Muscle of leg (tissue), 11 donors: ENCODE results near the gene MEIS2. TPM values are rescaled to one million over a fixed set of nuclear protein-coding genes. Genes with fewer than 3 reads are reported as not detected.

ENCODE experiments used
- DNase-seq: peaks from one replicate; pipeline ENCODE4 v3.0.0; 2013
- H3K27ac ChIP-seq: one replicate; pipeline ENCODE4 v1.5.1; 2013; ENCODE audit warnings: mild to moderate bottlenecking, low read length, control low read depth
- H3K27me3 ChIP-seq: one replicate; pipeline ENCODE4 v1.6.1; 2013; ENCODE audit warnings: low read length; ENCODE audit not compliant: control insufficient read depth, insufficient read depth
- H3K36me3 ChIP-seq: one replicate; pipeline ENCODE4 v1.6.1; 2013; ENCODE audit warnings: low read length; ENCODE audit not compliant: control insufficient read depth, insufficient read depth
- H3K4me1 ChIP-seq: one replicate; pipeline ENCODE4 v1.6.1; 2013; ENCODE audit warnings: low read length; ENCODE audit not compliant: control insufficient read depth, insufficient read depth
- H3K4me3 ChIP-seq: one replicate; pipeline ENCODE4 v1.5.1; 2013; ENCODE audit warnings: low read length, control low read depth
- H3K9me3 ChIP-seq: replicated peaks from 2 replicates; pipeline ENCODE4 v1.6.1; 2013; ENCODE audit warnings: low read depth, low read length; ENCODE audit not compliant: control insufficient read depth
- WGBS: methylation state at CpG from one replicate; pipeline ENCODE4 v1.1.5; 2013; ENCODE audit warnings: missing lambda C conversion rate; ENCODE audit not compliant: insufficient coverage; 5-methylcytosine and 5-hydroxymethylcytosine counted together
- polyA plus RNA-seq, 8 donors: library from polyadenylated mRNA; unstranded; fragments of 120-200 nt; gene quantifications; one replicate each; pipeline versions ENCODE4 v1.2.1 to v1.2.3, GENCODE V29; 2013; ENCODE audit warnings: inconsistent platforms in 1 of 8, low replicate concordance in 1 of 8; ENCODE audit not compliant: insufficient read length in 8 of 8, insufficient read depth in 1 of 8
- total RNA-seq: library from RNA; stranded (reverse); fragments of 120-200 nt; gene quantifications from one replicate; pipeline ENCODE4 v1.2.4, GENCODE V29; 2013

MEIS2 gene
- total and polyA plus RNA-seq, 9 donors, result 3.8 to 13.9 (median 7.0) TPM

GRCh38 chr15:36904715-36905114 is 195.6 kb downstream of the MEIS2 start:
- WGBS, result no CpG with 5 or more reads among the region's 3 CpGs
- H3K4me3 ChIP-seq, result no peak overlapping the region
- H3K27me3 ChIP-seq, result no peaks in the 10 kb centered on the region
- no peaks in the 10 kb centered on the region for H3K36me3 ChIP-seq
- H3K4me1 ChIP-seq, result no peaks in the 10 kb centered on the region
- no peak overlapping the region for H3K27ac ChIP-seq
- no peak for DNase-seq
- no peaks in the 10 kb centered on the region for H3K9me3 ChIP-seq

GRCh38 chr15:36903922-36904556 is 196.3 kb downstream of the MEIS2 start:
- Histone ChIP-seq H3K4me3 (no peak overlapping the region), H3K36me3 (no peaks in the 10 kb centered on the region), H3K4me1 (no peaks in the 10 kb centered on the region), H3K27me3 (no peaks in the 10 kb centered on the region), H3K27ac (no peak overlapping the region), H3K9me3 (no peaks in the 10 kb centered on the region)
- DNase-seq, result no peak
- WGBS, result 81% methylated on average over 3 of the region's 5 CpGs

GRCh38 chr15:36903195-36903594 is 197.2 kb downstream of the MEIS2 start:
- Histone ChIP-seq H3K36me3 (no peaks in the 10 kb centered on the region), H3K9me3 (no peaks in the 10 kb centered on the region), H3K4me1 (no peaks in the 10 kb centered on the region), H3K4me3 (no peak overlapping the region), H3K27ac (no peak overlapping the region), H3K27me3 (no peaks in the 10 kb centered on the region)
- DNase-seq, result no peak
- WGBS, result no CpG with 5 or more reads among the region's 1 CpG

- DNase-seq, result no peak
- Histone ChIP-seq H3K9me3 (no peaks in the 10 kb centered on the region), H3K36me3 (no peaks in the 10 kb centered on the region), H3K4me3 (no peak overlapping the region), H3K27me3 (peaks cover 2% of the 10 kb centered on the region), H3K4me1 (no peaks in the 10 kb centered on the region), H3K27ac (no peak overlapping the region)
- 53% methylated on average over 3 of the region's 4 CpGs for WGBS
Observed at GRCh38 chr15:36901012-36901411, 199.3 kb downstream of the MEIS2 start.

- H3K27me3 ChIP-seq, result peaks cover 2% of the 10 kb centered on the region
- WGBS, result no CpG with 5 or more reads among the region's 2 CpGs
- H3K4me3 ChIP-seq, result no peak overlapping the region
- H3K4me1 ChIP-seq, result no peaks in the 10 kb centered on the region
- no peak for DNase-seq
- no peak overlapping the region for H3K27ac ChIP-seq
- no peaks in the 10 kb centered on the region for H3K36me3 ChIP-seq
- no peaks in the 10 kb centered on the region for H3K9me3 ChIP-seq
Observed at GRCh38 chr15:36899696-36900095, 200.7 kb downstream of the MEIS2 start.

- no peak overlapping the region for H3K4me3 ChIP-seq
- no peak overlapping the region for H3K27ac ChIP-seq
- no CpG with 5 or more reads among the region's 4 CpGs for WGBS
- no peaks in the 10 kb centered on the region for H3K9me3 ChIP-seq
- H3K36me3 ChIP-seq, result no peaks in the 10 kb centered on the region
- no peak for DNase-seq
- no peaks in the 10 kb centered on the region for H3K4me1 ChIP-seq
- peaks cover 2% of the 10 kb centered on the region for H3K27me3 ChIP-seq
Observed at GRCh38 chr15:36898536-36899126, 201.7 kb downstream of the MEIS2 start.

- no peak overlapping the region for H3K4me3 ChIP-seq
- H3K27ac ChIP-seq, result no peak overlapping the region
- no peak for DNase-seq
- 18% methylated on average over 2 of the region's 3 CpGs for WGBS
- H3K9me3 ChIP-seq, result no peaks in the 10 kb centered on the region
- H3K27me3 ChIP-seq, result peaks cover 2% of the 10 kb centered on the region
- no peaks in the 10 kb centered on the region for H3K36me3 ChIP-seq
- no peaks in the 10 kb centered on the region for H3K4me1 ChIP-seq
Observed at GRCh38 chr15:36897834-36898233, 202.5 kb downstream of the MEIS2 start.

- H3K9me3 ChIP-seq, result no peaks in the 10 kb centered on the region
- DNase-seq, result no peak
- H3K36me3 ChIP-seq, result no peaks in the 10 kb centered on the region
- H3K4me3 ChIP-seq, result no peak overlapping the region
- no peaks in the 10 kb centered on the region for H3K4me1 ChIP-seq
- 24% methylated on average over 2 of the region's 3 CpGs for WGBS
- no peak overlapping the region for H3K27ac ChIP-seq
- H3K27me3 ChIP-seq, result peaks cover 5% of the 10 kb centered on the region
Observed at GRCh38 chr15:36896949-36897348, 203.4 kb downstream of the MEIS2 start.

GRCh38 chr15:36894075-36894474 is 206.3 kb downstream of the MEIS2 start:
- no peaks in the 10 kb centered on the region for H3K9me3 ChIP-seq
- no peak overlapping the region for H3K27ac ChIP-seq
- no peaks in the 10 kb centered on the region for H3K36me3 ChIP-seq
- DNase-seq, result no peak
- no peaks in the 10 kb centered on the region for H3K4me1 ChIP-seq
- no CpG with 5 or more reads among the region's 4 CpGs for WGBS
- no peak overlapping the region for H3K4me3 ChIP-seq
- H3K27me3 ChIP-seq, result peaks cover 5% of the 10 kb centered on the region

GRCh38 chr15:36893276-36893675 is 207.1 kb downstream of the MEIS2 start:
- WGBS, result no CpG with 5 or more reads among the region's 1 CpG

More at GRCh38 chr15:36893276-36893675, 207.1 kb downstream of the MEIS2 start:
- Histone ChIP-seq H3K36me3 (no peaks in the 10 kb centered on the region), H3K4me3 (no peak overlapping the region), H3K4me1 (peaks cover 3% of the 10 kb centered on the region), H3K9me3 (no peaks in the 10 kb centered on the region), H3K27ac (no peak overlapping the region), H3K27me3 (peaks cover 12% of the 10 kb centered on the region)
- DNase-seq, result no peak
